Measurements from ENCODE around the gene CCDC68. TPM values are rescaled to one million over a fixed set of nuclear protein-coding genes. Genes with fewer than 3 reads are reported as not detected.

CCDC68 gene
- total RNA-seq, 1 experiment from 2014 or later = 6.6 TPM

DNA sequence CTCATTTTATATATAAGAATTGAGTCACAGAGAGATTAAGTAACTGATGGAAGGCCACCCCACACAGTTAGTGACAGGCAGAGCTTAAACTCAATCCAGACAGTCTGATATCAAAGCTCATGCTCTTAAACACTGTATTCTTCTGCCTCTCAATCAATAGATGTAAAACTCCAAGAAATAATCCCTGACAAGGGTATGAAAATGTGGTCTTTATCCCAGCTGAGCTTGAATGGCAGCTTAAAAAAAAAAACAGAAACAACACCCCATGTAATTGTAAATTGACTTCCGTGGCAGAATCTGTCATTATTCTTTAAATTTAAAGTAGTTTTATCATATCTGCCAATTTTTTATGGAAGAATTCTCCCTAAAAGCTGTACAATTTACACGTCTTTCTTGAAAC, 70.9 kb downstream of the CCDC68 start (continued):
- TF ChIP-seq TCF7L2 (IDR thresholded peaks at IDR 0.05; ENCODE audit: borderline replicate concordance, extremely low read depth, insufficient read depth, insufficient read length) (no peak), ZNF274 (IDR thresholded peaks at IDR 0.05; ENCODE audit: low read depth, low read length) (no peak), ELF1 (IDR thresholded peaks at IDR 0.05; ENCODE audit: borderline replicate concordance, low read depth) (no peak), JUND (IDR thresholded peaks at IDR 0.05) (no peak), POLR2AphosphoS5 (IDR thresholded peaks at IDR 0.05; ENCODE audit: low read depth, low read length) (no peak), CEBPB (IDR thresholded peaks at IDR 0.05; ENCODE audit: low read depth) (no peak), RAD21 (IDR thresholded peaks at IDR 0.05; ENCODE audit: low read depth) (no peak), EGR1 (IDR thresholded peaks at IDR 0.05; ENCODE audit: low read depth) (no peak)

DNA sequence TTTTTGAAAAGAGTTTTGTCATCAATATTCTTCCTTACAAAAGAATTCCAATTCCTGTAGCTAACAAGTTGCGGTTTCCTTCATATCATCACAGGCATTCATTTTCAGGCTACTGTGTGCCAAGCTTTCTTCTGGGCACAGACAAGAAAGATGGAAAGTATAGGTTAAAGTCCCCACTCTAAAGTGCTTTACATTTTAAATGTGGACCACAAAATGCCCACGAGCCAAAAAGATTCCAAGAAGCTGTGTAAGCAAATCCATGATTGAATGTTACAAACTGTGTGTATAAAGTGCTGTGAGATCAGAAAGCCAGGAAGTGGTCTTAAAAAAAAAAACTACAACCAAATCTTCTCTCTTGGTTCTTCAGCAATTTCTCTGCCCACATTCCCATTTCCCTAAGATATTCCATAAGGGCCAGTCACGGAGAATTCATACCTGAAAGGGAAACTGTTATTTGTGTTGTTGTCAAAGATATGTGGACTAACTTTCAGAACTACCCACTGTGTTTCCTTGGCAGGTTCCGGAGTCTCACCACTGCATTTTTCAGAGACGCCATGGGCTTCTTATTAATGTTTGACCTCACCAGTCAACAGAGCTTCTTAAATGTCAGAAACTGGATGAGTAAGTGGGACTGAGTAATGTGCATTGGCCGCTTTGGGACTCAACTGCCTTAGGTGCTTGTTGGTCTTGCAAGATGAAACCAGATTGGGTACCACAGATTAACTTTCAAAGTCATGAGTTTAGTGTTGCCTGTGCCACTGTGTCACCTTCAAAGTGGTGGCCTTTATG, 75.3 kb downstream of the CCDC68 start:
- no peak overlapping the region for H3K9ac ChIP-seq (ENCODE audit: low read length)
- H2AFZ ChIP-seq (ENCODE audit: low read depth, low read length, poor library complexity, severe bottlenecking) = no peak overlapping the region
- no peak overlapping the region for H3K4me3 ChIP-seq (replicated peaks in 1 of 2; ENCODE audit: low read depth in 1 of 2, low read length in 2 of 2)
- intact Hi-C loops (cut with micrococcal nuclease) = no loop called here
- TF ChIP-seq CBX3 (IDR thresholded peaks at IDR 0.05; ENCODE audit: low read depth) = no peak
- no peak for TF ChIP-seq ZNF274 (IDR thresholded peaks at IDR 0.05; ENCODE audit: low read depth, low read length)
- no peak for TF ChIP-seq CEBPB (IDR thresholded peaks at IDR 0.05; ENCODE audit: low read depth)
- TF ChIP-seq POLR2AphosphoS5 (IDR thresholded peaks at IDR 0.05; ENCODE audit: low read depth, low read length) = no peak
- no peak for TF ChIP-seq JUND (IDR thresholded peaks at IDR 0.05)
- TF ChIP-seq, protein P1, sequence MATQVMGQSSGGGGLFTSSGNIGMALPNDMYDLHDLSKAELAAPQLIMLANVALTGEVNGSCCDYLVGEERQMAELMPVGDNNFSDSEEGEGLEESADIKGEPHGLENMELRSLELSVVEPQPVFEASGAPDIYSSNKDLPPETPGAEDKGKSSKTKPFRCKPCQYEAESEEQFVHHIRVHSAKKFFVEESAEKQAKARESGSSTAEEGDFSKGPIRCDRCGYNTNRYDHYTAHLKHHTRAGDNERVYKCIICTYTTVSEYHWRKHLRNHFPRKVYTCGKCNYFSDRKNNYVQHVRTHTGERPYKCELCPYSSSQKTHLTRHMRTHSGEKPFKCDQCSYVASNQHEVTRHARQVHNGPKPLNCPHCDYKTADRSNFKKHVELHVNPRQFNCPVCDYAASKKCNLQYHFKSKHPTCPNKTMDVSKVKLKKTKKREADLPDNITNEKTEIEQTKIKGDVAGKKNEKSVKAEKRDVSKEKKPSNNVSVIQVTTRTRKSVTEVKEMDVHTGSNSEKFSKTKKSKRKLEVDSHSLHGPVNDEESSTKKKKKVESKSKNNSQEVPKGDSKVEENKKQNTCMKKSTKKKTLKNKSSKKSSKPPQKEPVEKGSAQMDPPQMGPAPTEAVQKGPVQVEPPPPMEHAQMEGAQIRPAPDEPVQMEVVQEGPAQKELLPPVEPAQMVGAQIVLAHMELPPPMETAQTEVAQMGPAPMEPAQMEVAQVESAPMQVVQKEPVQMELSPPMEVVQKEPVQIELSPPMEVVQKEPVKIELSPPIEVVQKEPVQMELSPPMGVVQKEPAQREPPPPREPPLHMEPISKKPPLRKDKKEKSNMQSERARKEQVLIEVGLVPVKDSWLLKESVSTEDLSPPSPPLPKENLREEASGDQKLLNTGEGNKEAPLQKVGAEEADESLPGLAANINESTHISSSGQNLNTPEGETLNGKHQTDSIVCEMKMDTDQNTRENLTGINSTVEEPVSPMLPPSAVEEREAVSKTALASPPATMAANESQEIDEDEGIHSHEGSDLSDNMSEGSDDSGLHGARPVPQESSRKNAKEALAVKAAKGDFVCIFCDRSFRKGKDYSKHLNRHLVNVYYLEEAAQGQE (IDR thresholded peaks at IDR 0.05; ENCODE audit: low read depth) = no peak
- TF ChIP-seq, protein P2, sequence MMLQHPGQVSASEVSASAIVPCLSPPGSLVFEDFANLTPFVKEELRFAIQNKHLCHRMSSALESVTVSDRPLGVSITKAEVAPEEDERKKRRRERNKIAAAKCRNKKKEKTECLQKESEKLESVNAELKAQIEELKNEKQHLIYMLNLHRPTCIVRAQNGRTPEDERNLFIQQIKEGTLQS (IDR thresholded peaks at IDR 0.05) = no peak
- no peak for TF ChIP-seq EGR1 (IDR thresholded peaks at IDR 0.05; ENCODE audit: low read depth)
- TF ChIP-seq POLR2A (IDR thresholded peaks at IDR 0.05; ENCODE audit: borderline replicate concordance, extremely low read depth, insufficient read depth, insufficient read length) = no peak
- TF ChIP-seq, protein P3, sequence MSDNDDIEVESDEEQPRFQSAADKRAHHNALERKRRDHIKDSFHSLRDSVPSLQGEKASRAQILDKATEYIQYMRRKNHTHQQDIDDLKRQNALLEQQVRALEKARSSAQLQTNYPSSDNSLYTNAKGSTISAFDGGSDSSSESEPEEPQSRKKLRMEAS (IDR thresholded peaks at IDR 0.05) = no peak
- no peak for TF ChIP-seq EZH2 (IDR thresholded peaks at IDR 0.05)
- TF ChIP-seq YY1 (IDR thresholded peaks at IDR 0.05; ENCODE audit: extremely low read depth, insufficient replicate concordance, low read depth, low read length) = no peak
- no peaks in the 10 kb centered on the region for H3K36me3 ChIP-seq (ENCODE audit: control insufficient read depth in 1 of 2, insufficient read depth in 2 of 2, low read length in 2 of 2)
- H3K4me2 ChIP-seq (ENCODE audit: low read length) = no peak overlapping the region
- no peak for DNase-seq (ENCODE audit: low read depth, low spot score)
- ATAC-seq = no peak
- BruUV-seq (replicated peaks) = no TSS peak
- ChIA-PET RAD21 (ENCODE audit: low non-redundant PET in 1 of 2, low total read pairs in 2 of 2, uncharacterized antibody in 2 of 2, unreplicated experiment in 2 of 2) (no interaction called here), POLR2A (no interaction called here), CTCF (no interaction called here)
- H3K27me3 ChIP-seq (ENCODE audit: insufficient read depth, low read length) = no peaks in the 10 kb centered on the region
- H4K20me1 ChIP-seq (ENCODE audit: insufficient read depth) = no peaks in the 10 kb centered on the region
- H3K9me2 ChIP-seq (ENCODE audit: insufficient read depth) = no peaks in the 10 kb centered on the region
- H3K9me3 ChIP-seq (ENCODE audit: control insufficient read depth in 1 of 2, insufficient read depth in 1 of 2, low read depth in 1 of 2, low read length in 2 of 2) = no peaks in the 10 kb centered on the region
- H3K4me1 ChIP-seq (ENCODE audit: control insufficient read depth in 1 of 2, insufficient read depth in 2 of 2, low read length in 2 of 2) = no peaks in the 10 kb centered on the region
- H3K27ac ChIP-seq (ENCODE audit: low read depth, low read length) = no peak overlapping the region
- H3K79me2 ChIP-seq (ENCODE audit: insufficient read depth, low read length) = no peaks in the 10 kb centered on the region

Data from HCT116 (cell line).